WTC11 (cell line): ENCODE data around the gene FCER1G. TPM values are rescaled to one million over a fixed set of nuclear protein-coding genes. Genes with fewer than 3 reads are reported as not detected.

Source experiments
- ATAC-seq: fragments of 200-7000 bp; cut with Tn5 transposase; 2 replicates; pipeline ENCODE4 v1.10.0; 2021; ENCODE audit warnings: mild to moderate bottlenecking, moderate library complexity
- CTCF ChIA-PET: fragments of 300-600 bp; sonication (Branson Sonifier 250); formaldehyde crosslinking; loops from one replicate; lab custom pipeline; 2021; ENCODE audit warnings: antibody characterized with exemption; lab: Charles Lee
- POLR2A ChIA-PET: fragments of 350-600 bp; sonication (Branson Sonifier 250); formaldehyde crosslinking; loops from one replicate; lab custom pipeline; 2021; ENCODE audit warnings: antibody characterized with exemption; lab: Charles Lee
- DNase-seq: peaks from one replicate; pipeline ENCODE4 v3.0.0; 2021; ENCODE audit warnings: low spot score
- H3K27ac Mint-ChIP-seq: 2 replicates; pipeline ENCODE4 v1.8.0; 2021; ENCODE audit warnings: mixed read lengths
- H3K27me3 Mint-ChIP-seq: 2 replicates; pipeline ENCODE4 v1.8.0; 2021; ENCODE audit warnings: low read depth, mild to moderate bottlenecking, moderate library complexity, mixed read lengths
- H3K36me3 Mint-ChIP-seq: 2 replicates; pipeline ENCODE4 v1.8.0; 2021; ENCODE audit warnings: mixed read lengths
- H3K4me1 Mint-ChIP-seq: 2 replicates; pipeline ENCODE4 v1.8.0; 2022; ENCODE audit warnings: mixed read lengths
- H3K4me3 Mint-ChIP-seq: 2 replicates; pipeline ENCODE4 v1.8.0; 2021; ENCODE audit warnings: mild to moderate bottlenecking, moderate library complexity, mixed read lengths
- H3K9me3 Mint-ChIP-seq: 2 replicates; pipeline ENCODE4 v1.8.0; 2021; ENCODE audit warnings: mixed read lengths
- CBFB ChIP-seq: sonication (generic); formaldehyde crosslinking; IDR thresholded peaks from 2 replicates; pipeline ENCODE4 v1.8.1; 2022; ENCODE audit warnings: mild to moderate bottlenecking, low read depth, missing genetic modification reagents
- GABPB1 ChIP-seq: sonication (generic); formaldehyde crosslinking; IDR thresholded peaks from 2 replicates; pipeline ENCODE4 v1.8.1; 2023; ENCODE audit warnings: mild to moderate bottlenecking, missing genetic modification reagents
- GTF2I ChIP-seq: fragments of 250-450 bp; sonication (Bioruptor Pico); conservative IDR thresholded peaks from 2 replicates; pipeline ENCODE4 v1.4.0; 2021; ENCODE audit warnings: mild to moderate bottlenecking
- IRF2 ChIP-seq: sonication (generic); formaldehyde crosslinking; IDR thresholded peaks from 2 replicates; pipeline ENCODE4 v1.8.0; 2022; ENCODE audit warnings: low read depth, missing genetic modification reagents, borderline replicate concordance
- JUN ChIP-seq: sonication (generic); formaldehyde crosslinking; IDR thresholded peaks from 2 replicates; pipeline ENCODE4 v1.8.0; 2023; ENCODE audit warnings: mild to moderate bottlenecking, missing genetic modification reagents
- NR2C2 ChIP-seq: sonication (generic); formaldehyde crosslinking; IDR thresholded peaks from 2 replicates; pipeline ENCODE4 v1.8.0; 2022; ENCODE audit warnings: mild to moderate bottlenecking, missing genetic modification reagents
- SMAD3 ChIP-seq: sonication (generic); formaldehyde crosslinking; IDR thresholded peaks from 2 replicates; pipeline ENCODE4 v1.8.0; 2022; ENCODE audit warnings: missing genetic modification reagents, mild to moderate bottlenecking, borderline replicate concordance
- ZNF317 ChIP-seq: sonication (generic); formaldehyde crosslinking; IDR thresholded peaks from 2 replicates; pipeline ENCODE4 v1.8.1; 2023; ENCODE audit warnings: low read depth, mild to moderate bottlenecking, moderate library complexity, missing genetic modification reagents, borderline replicate concordance
- ZNF416 ChIP-seq: fragments of 250-450 bp; sonication (Bioruptor Pico); IDR thresholded peaks from 2 replicates; pipeline ENCODE4 v1.9.0; 2021; ENCODE audit warnings: mild to moderate bottlenecking, inconsistent platforms
- total RNA-seq: library from RNA; stranded (reverse); gene quantifications from 3 replicates; pipeline ENCODE4 v1.2.3, GENCODE V29; 2021
- TF ChIP-seq, protein P1 (sequence below): sonication (generic); formaldehyde crosslinking; IDR thresholded peaks from 2 replicates; pipeline ENCODE4 v1.8.1; 2023; ENCODE audit warnings: mild to moderate bottlenecking, missing genetic modification reagents, moderate library complexity
- TF ChIP-seq, protein P2 (sequence below): fragments of 250-450 bp; sonication (Bioruptor Pico); IDR thresholded peaks from 2 replicates; pipeline ENCODE4 v1.9.0; 2021; ENCODE audit warnings: mild to moderate bottlenecking
- TF ChIP-seq, protein P3 (sequence below): sonication (generic); formaldehyde crosslinking; IDR thresholded peaks from 2 replicates; pipeline ENCODE4 v1.8.0; 2022; ENCODE audit warnings: mild to moderate bottlenecking, missing genetic modification reagents
- TF ChIP-seq, protein P4 (sequence below): sonication (generic); formaldehyde crosslinking; IDR thresholded peaks from 2 replicates; pipeline ENCODE4 v1.8.0; 2023; ENCODE audit warnings: mild to moderate bottlenecking, missing genetic modification reagents
- TF ChIP-seq, protein P5 (sequence below): fragments of 250-450 bp; sonication (Bioruptor Pico); conservative IDR thresholded peaks from 2 replicates; pipeline ENCODE4 v1.9.0; 2021; ENCODE audit warnings: mild to moderate bottlenecking
- TF ChIP-seq, protein P6 (sequence below): sonication (generic); formaldehyde crosslinking; IDR thresholded peaks from 2 replicates; pipeline ENCODE4 v1.8.1; 2022; ENCODE audit warnings: missing genetic modification reagents, borderline replicate concordance
- TF ChIP-seq, protein P7 (sequence below): sonication (generic); formaldehyde crosslinking; IDR thresholded peaks from 2 replicates; pipeline ENCODE4 v1.8.0; 2022; ENCODE audit warnings: missing genetic modification reagents
- TF ChIP-seq, protein P8 (sequence below): sonication (generic); formaldehyde crosslinking; IDR thresholded peaks from 2 replicates; pipeline ENCODE4 v1.8.0; 2022; ENCODE audit warnings: mild to moderate bottlenecking, missing genetic modification reagents
- TF ChIP-seq, protein P9 (sequence below): fragments of 250-450 bp; sonication (Bioruptor Pico); IDR thresholded peaks from 2 replicates; pipeline ENCODE4 v1.9.0; 2021; ENCODE audit warnings: moderate library complexity, mild to moderate bottlenecking, inconsistent platforms, borderline replicate concordance

Gene FCER1G
- total RNA-seq, 1 experiment from 2014 or later: 0.85 TPM

DNA sequence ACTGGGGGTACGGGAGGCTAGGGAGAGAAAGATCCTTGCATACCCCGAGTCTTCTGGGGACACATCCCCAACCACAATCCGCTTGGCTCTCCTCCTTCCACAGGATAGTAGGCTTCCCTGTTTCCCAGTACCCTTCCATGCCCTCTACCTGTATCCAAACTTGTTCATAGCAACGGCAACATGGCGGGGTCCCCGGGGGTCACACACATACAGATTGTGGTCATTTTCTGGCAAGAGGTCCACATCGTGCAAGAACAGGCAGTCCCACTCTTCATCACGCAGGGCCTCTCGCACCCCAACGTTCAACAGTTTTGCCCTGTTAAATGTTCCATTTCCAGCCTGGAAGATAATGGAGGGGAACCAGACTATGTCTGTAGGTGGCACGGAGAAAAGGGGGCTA, 41.4 kb upstream of the FCER1G start (continued):
- TF ChIP-seq, protein P1, sequence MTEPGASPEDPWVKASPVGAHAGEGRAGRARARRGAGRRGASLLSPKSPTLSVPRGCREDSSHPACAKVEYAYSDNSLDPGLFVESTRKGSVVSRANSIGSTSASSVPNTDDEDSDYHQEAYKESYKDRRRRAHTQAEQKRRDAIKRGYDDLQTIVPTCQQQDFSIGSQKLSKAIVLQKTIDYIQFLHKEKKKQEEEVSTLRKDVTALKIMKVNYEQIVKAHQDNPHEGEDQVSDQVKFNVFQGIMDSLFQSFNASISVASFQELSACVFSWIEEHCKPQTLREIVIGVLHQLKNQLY: no peak
- TF ChIP-seq ZNF416 (CRISPR knock-in tag): no peak
- no peak for TF ChIP-seq JUN (CRISPR knock-in tag)
- TF ChIP-seq, protein P2, sequence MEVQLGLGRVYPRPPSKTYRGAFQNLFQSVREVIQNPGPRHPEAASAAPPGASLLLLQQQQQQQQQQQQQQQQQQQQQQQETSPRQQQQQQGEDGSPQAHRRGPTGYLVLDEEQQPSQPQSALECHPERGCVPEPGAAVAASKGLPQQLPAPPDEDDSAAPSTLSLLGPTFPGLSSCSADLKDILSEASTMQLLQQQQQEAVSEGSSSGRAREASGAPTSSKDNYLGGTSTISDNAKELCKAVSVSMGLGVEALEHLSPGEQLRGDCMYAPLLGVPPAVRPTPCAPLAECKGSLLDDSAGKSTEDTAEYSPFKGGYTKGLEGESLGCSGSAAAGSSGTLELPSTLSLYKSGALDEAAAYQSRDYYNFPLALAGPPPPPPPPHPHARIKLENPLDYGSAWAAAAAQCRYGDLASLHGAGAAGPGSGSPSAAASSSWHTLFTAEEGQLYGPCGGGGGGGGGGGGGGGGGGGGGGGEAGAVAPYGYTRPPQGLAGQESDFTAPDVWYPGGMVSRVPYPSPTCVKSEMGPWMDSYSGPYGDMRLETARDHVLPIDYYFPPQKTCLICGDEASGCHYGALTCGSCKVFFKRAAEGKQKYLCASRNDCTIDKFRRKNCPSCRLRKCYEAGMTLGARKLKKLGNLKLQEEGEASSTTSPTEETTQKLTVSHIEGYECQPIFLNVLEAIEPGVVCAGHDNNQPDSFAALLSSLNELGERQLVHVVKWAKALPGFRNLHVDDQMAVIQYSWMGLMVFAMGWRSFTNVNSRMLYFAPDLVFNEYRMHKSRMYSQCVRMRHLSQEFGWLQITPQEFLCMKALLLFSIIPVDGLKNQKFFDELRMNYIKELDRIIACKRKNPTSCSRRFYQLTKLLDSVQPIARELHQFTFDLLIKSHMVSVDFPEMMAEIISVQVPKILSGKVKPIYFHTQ (CRISPR knock-in tag): no peak
- TF ChIP-seq IRF2 (CRISPR knock-in tag): no peak
- TF ChIP-seq, protein P3, sequence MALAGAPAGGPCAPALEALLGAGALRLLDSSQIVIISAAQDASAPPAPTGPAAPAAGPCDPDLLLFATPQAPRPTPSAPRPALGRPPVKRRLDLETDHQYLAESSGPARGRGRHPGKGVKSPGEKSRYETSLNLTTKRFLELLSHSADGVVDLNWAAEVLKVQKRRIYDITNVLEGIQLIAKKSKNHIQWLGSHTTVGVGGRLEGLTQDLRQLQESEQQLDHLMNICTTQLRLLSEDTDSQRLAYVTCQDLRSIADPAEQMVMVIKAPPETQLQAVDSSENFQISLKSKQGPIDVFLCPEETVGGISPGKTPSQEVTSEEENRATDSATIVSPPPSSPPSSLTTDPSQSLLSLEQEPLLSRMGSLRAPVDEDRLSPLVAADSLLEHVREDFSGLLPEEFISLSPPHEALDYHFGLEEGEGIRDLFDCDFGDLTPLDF: no peak
- no peak for TF ChIP-seq GTF2I (CRISPR knock-in tag)
- TF ChIP-seq CBFB (CRISPR knock-in tag): no peak
- TF ChIP-seq ZNF317 (CRISPR knock-in tag): no peak
- TF ChIP-seq, protein P4, sequence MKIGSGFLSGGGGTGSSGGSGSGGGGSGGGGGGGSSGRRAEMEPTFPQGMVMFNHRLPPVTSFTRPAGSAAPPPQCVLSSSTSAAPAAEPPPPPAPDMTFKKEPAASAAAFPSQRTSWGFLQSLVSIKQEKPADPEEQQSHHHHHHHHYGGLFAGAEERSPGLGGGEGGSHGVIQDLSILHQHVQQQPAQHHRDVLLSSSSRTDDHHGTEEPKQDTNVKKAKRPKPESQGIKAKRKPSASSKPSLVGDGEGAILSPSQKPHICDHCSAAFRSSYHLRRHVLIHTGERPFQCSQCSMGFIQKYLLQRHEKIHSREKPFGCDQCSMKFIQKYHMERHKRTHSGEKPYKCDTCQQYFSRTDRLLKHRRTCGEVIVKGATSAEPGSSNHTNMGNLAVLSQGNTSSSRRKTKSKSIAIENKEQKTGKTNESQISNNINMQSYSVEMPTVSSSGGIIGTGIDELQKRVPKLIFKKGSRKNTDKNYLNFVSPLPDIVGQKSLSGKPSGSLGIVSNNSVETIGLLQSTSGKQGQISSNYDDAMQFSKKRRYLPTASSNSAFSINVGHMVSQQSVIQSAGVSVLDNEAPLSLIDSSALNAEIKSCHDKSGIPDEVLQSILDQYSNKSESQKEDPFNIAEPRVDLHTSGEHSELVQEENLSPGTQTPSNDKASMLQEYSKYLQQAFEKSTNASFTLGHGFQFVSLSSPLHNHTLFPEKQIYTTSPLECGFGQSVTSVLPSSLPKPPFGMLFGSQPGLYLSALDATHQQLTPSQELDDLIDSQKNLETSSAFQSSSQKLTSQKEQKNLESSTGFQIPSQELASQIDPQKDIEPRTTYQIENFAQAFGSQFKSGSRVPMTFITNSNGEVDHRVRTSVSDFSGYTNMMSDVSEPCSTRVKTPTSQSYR: no peak
- TF ChIP-seq, protein P5, sequence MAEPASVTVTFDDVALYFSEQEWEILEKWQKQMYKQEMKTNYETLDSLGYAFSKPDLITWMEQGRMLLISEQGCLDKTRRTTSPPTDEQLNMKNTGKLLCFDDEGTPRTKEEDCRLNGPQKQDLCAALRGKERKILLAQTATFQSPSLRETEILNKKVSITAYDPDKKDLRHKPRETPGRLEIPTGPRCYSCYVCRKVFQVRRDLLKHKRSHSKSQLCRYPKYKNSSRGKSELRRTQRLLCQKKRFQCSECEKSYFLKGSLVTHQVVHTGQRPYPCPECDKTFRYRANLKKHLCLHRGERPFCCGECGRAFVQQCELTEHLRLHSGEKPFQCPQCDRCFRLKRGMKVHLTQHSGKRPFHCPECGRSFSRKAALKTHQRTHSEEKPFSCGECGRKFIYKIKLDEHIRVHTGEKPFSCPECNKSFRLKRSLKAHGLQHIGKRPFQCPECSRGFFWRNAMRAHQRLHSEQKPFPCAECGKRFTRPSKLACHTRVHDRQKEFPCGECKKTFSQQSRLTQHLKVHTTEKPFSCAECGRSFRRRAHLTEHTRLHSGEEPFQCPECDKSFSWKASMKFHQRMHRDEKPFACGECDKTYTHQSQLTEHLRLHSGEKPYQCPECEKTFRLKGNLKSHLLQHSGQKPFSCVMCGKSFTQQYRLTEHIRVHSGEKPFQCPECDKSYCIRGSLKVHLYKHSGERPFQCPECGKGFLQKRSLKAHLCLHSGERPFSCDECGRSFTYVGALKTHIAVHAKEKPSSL (CRISPR knock-in tag): no peak
- TF ChIP-seq, protein P6, sequence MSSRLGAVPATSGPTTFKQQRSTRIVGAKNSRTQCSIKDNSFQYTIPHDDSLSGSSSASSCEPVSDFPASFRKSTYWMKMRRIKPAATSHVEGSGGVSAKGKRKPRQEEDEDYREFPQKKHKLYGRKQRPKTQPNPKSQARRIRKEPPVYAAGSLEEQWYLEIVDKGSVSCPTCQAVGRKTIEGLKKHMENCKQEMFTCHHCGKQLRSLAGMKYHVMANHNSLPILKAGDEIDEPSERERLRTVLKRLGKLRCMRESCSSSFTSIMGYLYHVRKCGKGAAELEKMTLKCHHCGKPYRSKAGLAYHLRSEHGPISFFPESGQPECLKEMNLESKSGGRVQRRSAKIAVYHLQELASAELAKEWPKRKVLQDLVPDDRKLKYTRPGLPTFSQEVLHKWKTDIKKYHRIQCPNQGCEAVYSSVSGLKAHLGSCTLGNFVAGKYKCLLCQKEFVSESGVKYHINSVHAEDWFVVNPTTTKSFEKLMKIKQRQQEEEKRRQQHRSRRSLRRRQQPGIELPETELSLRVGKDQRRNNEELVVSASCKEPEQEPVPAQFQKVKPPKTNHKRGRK (CRISPR knock-in tag): no peak

DNA sequence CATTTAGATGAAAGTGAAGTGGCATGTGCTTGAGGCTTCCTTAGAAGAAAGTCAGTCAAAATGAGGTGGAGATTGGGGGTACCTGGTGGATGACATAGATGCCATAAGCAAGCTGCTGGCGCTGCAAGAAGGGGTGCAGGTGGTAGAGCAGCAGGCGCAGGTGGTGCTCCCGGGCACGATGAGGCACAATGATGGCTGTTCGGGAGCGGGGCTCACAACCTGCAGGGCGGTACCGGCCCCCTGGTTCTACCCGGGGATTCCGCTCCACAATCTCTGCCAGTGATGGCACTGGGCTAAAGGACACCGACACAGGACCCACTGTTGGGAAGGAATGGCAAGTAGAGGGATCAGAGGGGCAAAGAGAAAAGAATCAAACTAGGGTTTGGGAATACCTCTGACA, 40.2 kb upstream of the FCER1G start:
- no peak overlapping the region for H3K27ac Mint-ChIP-seq
- H3K36me3 Mint-ChIP-seq: peaks cover 42% of the 10 kb centered on the region
- POLR2A ChIA-PET: no interaction called here
- DNase-seq: no peak
- no peak overlapping the region for H3K4me3 Mint-ChIP-seq
- H3K9me3 Mint-ChIP-seq: no peaks in the 10 kb centered on the region
- no peak for ATAC-seq
- no peaks in the 10 kb centered on the region for H3K27me3 Mint-ChIP-seq
- CTCF ChIA-PET: no interaction called here
- no peak for TF ChIP-seq SMAD3
- TF ChIP-seq, protein P7, sequence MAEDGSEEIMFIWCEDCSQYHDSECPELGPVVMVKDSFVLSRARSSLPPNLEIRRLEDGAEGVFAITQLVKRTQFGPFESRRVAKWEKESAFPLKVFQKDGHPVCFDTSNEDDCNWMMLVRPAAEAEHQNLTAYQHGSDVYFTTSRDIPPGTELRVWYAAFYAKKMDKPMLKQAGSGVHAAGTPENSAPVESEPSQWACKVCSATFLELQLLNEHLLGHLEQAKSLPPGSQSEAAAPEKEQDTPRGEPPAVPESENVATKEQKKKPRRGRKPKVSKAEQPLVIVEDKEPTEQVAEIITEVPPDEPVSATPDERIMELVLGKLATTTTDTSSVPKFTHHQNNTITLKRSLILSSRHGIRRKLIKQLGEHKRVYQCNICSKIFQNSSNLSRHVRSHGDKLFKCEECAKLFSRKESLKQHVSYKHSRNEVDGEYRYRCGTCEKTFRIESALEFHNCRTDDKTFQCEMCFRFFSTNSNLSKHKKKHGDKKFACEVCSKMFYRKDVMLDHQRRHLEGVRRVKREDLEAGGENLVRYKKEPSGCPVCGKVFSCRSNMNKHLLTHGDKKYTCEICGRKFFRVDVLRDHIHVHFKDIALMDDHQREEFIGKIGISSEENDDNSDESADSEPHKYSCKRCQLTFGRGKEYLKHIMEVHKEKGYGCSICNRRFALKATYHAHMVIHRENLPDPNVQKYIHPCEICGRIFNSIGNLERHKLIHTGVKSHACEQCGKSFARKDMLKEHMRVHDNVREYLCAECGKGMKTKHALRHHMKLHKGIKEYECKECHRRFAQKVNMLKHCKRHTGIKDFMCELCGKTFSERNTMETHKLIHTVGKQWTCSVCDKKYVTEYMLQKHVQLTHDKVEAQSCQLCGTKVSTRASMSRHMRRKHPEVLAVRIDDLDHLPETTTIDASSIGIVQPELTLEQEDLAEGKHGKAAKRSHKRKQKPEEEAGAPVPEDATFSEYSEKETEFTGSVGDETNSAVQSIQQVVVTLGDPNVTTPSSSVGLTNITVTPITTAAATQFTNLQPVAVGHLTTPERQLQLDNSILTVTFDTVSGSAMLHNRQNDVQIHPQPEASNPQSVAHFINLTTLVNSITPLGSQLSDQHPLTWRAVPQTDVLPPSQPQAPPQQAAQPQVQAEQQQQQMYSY (CRISPR knock-in tag): no peak
- no peak for TF ChIP-seq GABPB1 (CRISPR knock-in tag)
- TF ChIP-seq NR2C2: no peak
- TF ChIP-seq, protein P8, sequence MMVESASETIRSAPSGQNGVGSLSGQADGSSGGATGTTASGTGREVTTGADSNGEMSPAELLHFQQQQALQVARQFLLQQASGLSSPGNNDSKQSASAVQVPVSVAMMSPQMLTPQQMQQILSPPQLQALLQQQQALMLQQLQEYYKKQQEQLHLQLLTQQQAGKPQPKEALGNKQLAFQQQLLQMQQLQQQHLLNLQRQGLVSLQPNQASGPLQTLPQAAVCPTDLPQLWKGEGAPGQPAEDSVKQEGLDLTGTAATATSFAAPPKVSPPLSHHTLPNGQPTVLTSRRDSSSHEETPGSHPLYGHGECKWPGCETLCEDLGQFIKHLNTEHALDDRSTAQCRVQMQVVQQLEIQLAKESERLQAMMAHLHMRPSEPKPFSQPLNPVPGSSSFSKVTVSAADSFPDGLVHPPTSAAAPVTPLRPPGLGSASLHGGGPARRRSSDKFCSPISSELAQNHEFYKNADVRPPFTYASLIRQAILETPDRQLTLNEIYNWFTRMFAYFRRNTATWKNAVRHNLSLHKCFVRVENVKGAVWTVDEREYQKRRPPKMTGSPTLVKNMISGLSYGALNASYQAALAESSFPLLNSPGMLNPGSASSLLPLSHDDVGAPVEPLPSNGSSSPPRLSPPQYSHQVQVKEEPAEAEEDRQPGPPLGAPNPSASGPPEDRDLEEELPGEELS: no peak
- TF ChIP-seq, protein P9, sequence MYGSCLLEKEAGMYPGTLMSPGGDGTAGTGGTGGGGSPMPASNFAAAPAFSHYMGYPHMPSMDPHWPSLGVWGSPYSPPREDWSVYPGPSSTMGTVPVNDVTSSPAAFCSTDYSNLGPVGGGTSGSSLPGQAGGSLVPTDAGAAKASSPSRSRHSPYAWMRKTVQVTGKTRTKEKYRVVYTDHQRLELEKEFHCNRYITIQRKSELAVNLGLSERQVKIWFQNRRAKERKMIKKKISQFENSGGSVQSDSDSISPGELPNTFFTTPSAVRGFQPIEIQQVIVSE (CRISPR knock-in tag): no peak
- H3K4me1 Mint-ChIP-seq: peaks cover 20% of the 10 kb centered on the region
